IMR-90 (cell line): ENCODE results near the gene AARSD1. TPM values are rescaled to one million over a fixed set of nuclear protein-coding genes. Genes with fewer than 3 reads are reported as not detected.

Experiments
- ATAC-seq: fragments of 200-7000 bp; cut with Tn5 transposase; 2 replicates; pipeline ENCODE4 v1.9.1; 2020; ENCODE audit warnings: low read depth, mild to moderate bottlenecking, moderate library complexity
- BruUV-seq: library from RNA; stranded (reverse); fragments of 400-500 nt; replicated peaks from 2 replicates; lab custom pipeline; 2021; lab: Mats Ljungman, UMichigan
- CTCF ChIA-PET: fragments of 300-600 bp; formaldehyde crosslinking; extraction: SDS; loops from one replicate; lab custom pipeline; 2021; ENCODE audit warnings: antibody characterized with exemption; lab: Yijun Ruan, JAX
- POLR2A ChIA-PET: fragments of 300-600 bp; sonication (Branson Sonifier 250); formaldehyde crosslinking; loops from one replicate; lab custom pipeline; 2022; ENCODE audit warnings: antibody characterized with exemption; ENCODE audit not compliant: unreplicated experiment; lab: Charles Lee
- DNase-seq: peaks from one replicate; pipeline ENCODE4 v3.0.0; 2013
- H2AFZ ChIP-seq: replicated peaks from 2 replicates; pipeline ENCODE3; 2013; ENCODE audit warnings: low read length, mild to moderate bottlenecking; ENCODE audit not compliant: poor library complexity
- H2AK5ac ChIP-seq: 2 replicates; pipeline ENCODE4 v1.6.1; 2013; ENCODE audit warnings: low read depth, low read length, inconsistent platforms
- H2AK9ac ChIP-seq: replicated peaks from 2 replicates; pipeline ENCODE3; 2013; ENCODE audit warnings: mild to moderate bottlenecking, low read depth, low read length, moderate library complexity; ENCODE audit not compliant: poor library complexity
- H2BK120ac ChIP-seq: 2 replicates; pipeline ENCODE4 v1.6.1; 2013; ENCODE audit warnings: low read depth, low read length, inconsistent platforms
- H2BK15ac ChIP-seq: 3 replicates; pipeline ENCODE4 v1.6.1; 2013; ENCODE audit warnings: low read depth, low read length, inconsistent platforms
- H2BK20ac ChIP-seq: 2 replicates; pipeline ENCODE4 v1.6.1; 2013; ENCODE audit warnings: low read depth, mild to moderate bottlenecking, inconsistent platforms, low read length, moderate library complexity
- H2BK5ac ChIP-seq: 2 replicates; pipeline ENCODE4 v1.6.1; 2013; ENCODE audit warnings: mild to moderate bottlenecking, low read depth, low read length, inconsistent platforms; ENCODE audit not compliant: poor library complexity, severe bottlenecking
- H3K14ac ChIP-seq: replicated peaks from 2 replicates; pipeline ENCODE4 v1.6.1; 2013; ENCODE audit warnings: low read depth, low read length, inconsistent platforms
- H3K18ac ChIP-seq: 2 replicates; pipeline ENCODE4 v1.6.1; 2013; ENCODE audit warnings: low read depth, low read length, control low read depth
- H3K23ac ChIP-seq: 2 replicates; pipeline ENCODE4 v1.6.1; 2013; ENCODE audit warnings: low read depth, low read length, inconsistent platforms
- H3K27ac ChIP-seq: 2 replicates; pipeline ENCODE4 v1.5.1; 2013; ENCODE audit warnings: mild to moderate bottlenecking, control low read depth, low read length; ENCODE audit not compliant: insufficient read depth
- H3K27me3 ChIP-seq: 2 replicates; pipeline ENCODE4 v1.6.1; 2013; ENCODE audit warnings: low read length; ENCODE audit not compliant: control insufficient read depth, insufficient read depth
- H3K36me3 ChIP-seq: 2 replicates; pipeline ENCODE4 v1.6.1; 2013; ENCODE audit warnings: low read length, mixed read lengths; ENCODE audit not compliant: control insufficient read depth, insufficient read depth
- H3K4ac ChIP-seq: 2 replicates; pipeline ENCODE4 v1.6.1; 2013; ENCODE audit warnings: low read depth, low read length, inconsistent platforms
- H3K4me1 ChIP-seq: 2 replicates; pipeline ENCODE4 v1.6.1; 2013; ENCODE audit warnings: low read length, mixed read lengths; ENCODE audit not compliant: control insufficient read depth, insufficient read depth
- H3K4me2 ChIP-seq: 2 replicates; pipeline ENCODE4 v1.6.1; 2013; ENCODE audit warnings: low read depth, mild to moderate bottlenecking, control low read depth, low read length, moderate library complexity
- H3K4me3 ChIP-seq: 2 replicates; pipeline ENCODE4 v1.5.1; 2013; ENCODE audit warnings: low read depth, mild to moderate bottlenecking, control low read depth, low read length, moderate library complexity; ENCODE audit not compliant: insufficient read depth
- H3K56ac ChIP-seq: 2 replicates; pipeline ENCODE4 v1.6.1; 2013; ENCODE audit warnings: low read length, inconsistent platforms; ENCODE audit not compliant: insufficient read depth; ENCODE audit errors: extremely low read depth
- H3K79me1 ChIP-seq, 2 experiments: 2 replicates each; pipeline ENCODE4 v1.6.1; 2013; ENCODE audit warnings: low read length in 2 of 2, inconsistent platforms in 1 of 2, low read depth in 1 of 2
- H3K9ac ChIP-seq: 2 replicates; pipeline ENCODE4 v1.6.1; 2013; ENCODE audit warnings: low read depth, low read length, control low read depth
- H3K9me1 ChIP-seq: 2 replicates; pipeline ENCODE4 v1.6.1; 2013; ENCODE audit warnings: low read length, inconsistent platforms; ENCODE audit not compliant: insufficient read depth
- H3K9me3 ChIP-seq: 2 replicates; pipeline ENCODE4 v1.6.1; 2013; ENCODE audit warnings: low read length; ENCODE audit not compliant: control insufficient read depth, insufficient read depth
- H4K20me1 ChIP-seq: 2 replicates; pipeline ENCODE4 v1.6.1; 2013; ENCODE audit warnings: low read length, inconsistent platforms; ENCODE audit not compliant: insufficient read depth
- H4K5ac ChIP-seq: 2 replicates; pipeline ENCODE4 v1.6.1; 2013; ENCODE audit warnings: mild to moderate bottlenecking, low read depth, low read length, control low read depth
- H4K8ac ChIP-seq, 2 experiments: 2 replicates each; pipeline ENCODE4 v1.6.1; 2013; ENCODE audit warnings: low read depth in 2 of 2, low read length in 2 of 2, control low read depth in 1 of 2, inconsistent platforms in 1 of 2
- H4K91ac ChIP-seq: 2 replicates; pipeline ENCODE4 v1.6.1; 2013; ENCODE audit warnings: low read depth, low read length, inconsistent platforms; ENCODE audit not compliant: insufficient read depth
- CEBPB ChIP-seq: IDR thresholded peaks from 2 replicates; pipeline ENCODE4 v1.6.1; 2012; ENCODE audit warnings: low read depth, low read length, improper control_type of control experiment
- CHD1 ChIP-seq: IDR thresholded peaks from 2 replicates; pipeline ENCODE4 v1.6.1; 2012; ENCODE audit warnings: low read depth, low read length, improper control_type of control experiment
- CTCF ChIP-seq: conservative IDR thresholded peaks from 2 replicates; pipeline ENCODE4 v1.5.1; 2012; ENCODE audit warnings: mild to moderate bottlenecking, low read depth, low read length, improper control_type of control experiment
- FOS ChIP-seq: fragments of 150-350 bp; IDR thresholded peaks from 2 replicates; pipeline ENCODE4 v1.6.1; 2016; ENCODE audit warnings: low read depth, low read length
- MAFK ChIP-seq: IDR thresholded peaks from 2 replicates; pipeline ENCODE4 v1.6.1; 2012; ENCODE audit warnings: low read depth, low read length, improper control_type of control experiment
- MXI1 ChIP-seq: IDR thresholded peaks from 2 replicates; pipeline ENCODE4 v1.6.1; 2012; ENCODE audit warnings: low read depth, mild to moderate bottlenecking, low read length, moderate library complexity, borderline replicate concordance
- NFE2L2 ChIP-seq: fragments of 150-350 bp; IDR thresholded peaks from 2 replicates; pipeline ENCODE4 v1.6.1; 2016; ENCODE audit warnings: low read depth, mild to moderate bottlenecking, low read length
- POLR2A ChIP-seq: IDR thresholded peaks from 2 replicates; pipeline ENCODE4 v1.6.1; 2012; ENCODE audit warnings: mild to moderate bottlenecking, low read depth, low read length
- RCOR1 ChIP-seq: IDR thresholded peaks from 2 replicates; pipeline ENCODE4 v1.6.1; 2012; ENCODE audit warnings: mild to moderate bottlenecking, low read length, improper control_type of control experiment; ENCODE audit not compliant: insufficient replicate concordance
- RFX5 ChIP-seq: IDR thresholded peaks from 2 replicates; pipeline ENCODE4 v1.8.0; 2012; ENCODE audit warnings: low read depth, mild to moderate bottlenecking, low read length, moderate library complexity
- SMC3 ChIP-seq: fragments of 150-350 bp; IDR thresholded peaks from 2 replicates; pipeline ENCODE4 v1.6.1; 2016; ENCODE audit warnings: low read depth, mild to moderate bottlenecking, antibody characterized with exemption, low read length, moderate library complexity
- WGBS, 2 experiments: methylation state at CpG; one replicate each; pipeline versions ENCODE4 v1.1.5 to v1.1.7; 2013; ENCODE audit warnings: missing lambda C conversion rate in 2 of 2; ENCODE audit not compliant: insufficient read length in 1 of 2; ENCODE audit errors: extremely low coverage in 2 of 2; 5-methylcytosine and 5-hydroxymethylcytosine counted together
- dilution Hi-C: fragments of 300-500 bp; cut with HindIII; formaldehyde crosslinking; loops from one replicate; pipeline ENCODE4 v1.14.3; 2018; ENCODE audit warnings: low sequenced_read_pairs; ENCODE audit not compliant: unreplicated experiment
- in situ Hi-C: fragments of 300-500 bp; cut with MboI; formaldehyde crosslinking; loops from 3 replicates; pipeline ENCODE4 v1.14.3; 2019; ENCODE audit warnings: low sequenced_read_pairs, inconsistent platforms, mixed read lengths
- intact Hi-C: fragments of 100-400 bp; cut with micrococcal nuclease; formaldehyde crosslinking; loops from 2 replicates; pipeline ENCODE4 v1.10.0; 2022
- polyA plus RNA-seq, 3 experiments: library from polyadenylated mRNA; depleted of rRNA; stranded (reverse); fragments of >200 nt; gene quantifications; 2 replicates each; pipeline ENCODE4 v1.2.3, GENCODE V29; 2012; ENCODE audit warnings: low replicate concordance in 1 of 3
- total RNA-seq: library from RNA; depleted of rRNA; stranded (reverse); fragments of >200 nt; gene quantifications from 2 replicates; pipeline ENCODE4 v1.2.3, GENCODE V29; 2012
- TF ChIP-seq, protein P1 (sequence below): fragments of 150-350 bp; IDR thresholded peaks from 2 replicates; pipeline ENCODE4 v1.6.1; 2017; ENCODE audit warnings: mild to moderate bottlenecking, antibody characterized with exemption, low read length, low read depth

Gene AARSD1
- total and polyA plus RNA-seq, 2 of the 4 experiments (the other 2 are of a cell fraction): 55.0 to 58.9 TPM

DNA sequence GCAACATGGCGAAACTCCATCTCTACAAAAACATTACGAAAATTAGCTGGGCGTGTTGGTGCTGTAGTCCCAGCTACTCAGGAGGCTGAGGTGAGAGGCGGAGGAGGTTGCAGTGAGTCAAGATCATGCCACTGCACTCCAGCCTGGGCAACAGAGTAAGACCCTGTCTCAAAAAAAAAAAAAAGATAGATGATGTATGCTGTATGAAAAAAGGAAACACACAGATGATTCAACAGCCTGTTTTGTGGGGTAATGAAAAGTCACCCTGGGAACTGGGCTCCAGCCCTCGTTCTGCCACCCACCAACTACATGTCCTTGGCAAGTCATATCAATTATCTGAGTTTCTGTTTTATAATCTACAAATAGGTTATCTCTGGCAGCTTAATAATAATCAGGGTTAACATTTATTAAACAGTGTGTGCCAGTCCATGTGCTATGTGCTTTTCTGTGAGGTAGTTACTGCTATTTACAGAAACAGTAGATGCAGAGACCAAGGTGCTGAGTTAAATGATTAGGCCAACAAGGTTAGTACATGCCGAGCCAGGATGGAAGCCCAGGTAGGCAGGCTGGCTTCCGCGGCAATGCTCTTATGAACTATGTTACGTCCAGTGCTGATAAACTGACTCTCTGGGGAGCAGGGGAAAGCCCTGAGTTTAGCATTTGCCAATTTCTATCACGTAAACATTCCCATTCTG lies 62.6 kb downstream of the AARSD1 start:
- Histone ChIP-seq H3K9me1 (no peaks in the 10 kb centered on the region), H2BK20ac (no peak overlapping the region), H3K27ac (no peak overlapping the region), H3K4me2 (no peak overlapping the region), H3K9ac (no peak overlapping the region), H3K18ac (no peak overlapping the region), H3K36me3 (no peaks in the 10 kb centered on the region), H2AK9ac (no peak overlapping the region), H3K9me3 (no peaks in the 10 kb centered on the region), H4K91ac (no peak overlapping the region), H4K5ac (no peak overlapping the region), H3K79me1 (no peaks in the 10 kb centered on the region), H3K27me3 (peaks cover 37% of the 10 kb centered on the region), H2AFZ (no peak overlapping the region), H2AK5ac (no peak overlapping the region), H3K14ac (no peak overlapping the region), H2BK15ac (no peak overlapping the region), H3K4me3 (no peak overlapping the region), H2BK5ac (no peak overlapping the region), H3K4ac (no peak overlapping the region), H2BK120ac (no peak overlapping the region), H3K23ac (no peak overlapping the region), H3K4me1 (no peaks in the 10 kb centered on the region), H3K56ac (no peak overlapping the region), H4K20me1 (no peaks in the 10 kb centered on the region), H4K8ac (no peak overlapping the region)
- TF ChIP-seq RCOR1: no peak
- TF ChIP-seq NFE2L2: no peak
- no peak for TF ChIP-seq RFX5
- no peak for TF ChIP-seq MAFK
- TF ChIP-seq FOS: no peak
- TF ChIP-seq MXI1: no peak
- TF ChIP-seq CTCF: no peak
- no peak for TF ChIP-seq SMC3
- no peak for TF ChIP-seq CHD1
- TF ChIP-seq POLR2A: no peak
- TF ChIP-seq, protein P1, sequence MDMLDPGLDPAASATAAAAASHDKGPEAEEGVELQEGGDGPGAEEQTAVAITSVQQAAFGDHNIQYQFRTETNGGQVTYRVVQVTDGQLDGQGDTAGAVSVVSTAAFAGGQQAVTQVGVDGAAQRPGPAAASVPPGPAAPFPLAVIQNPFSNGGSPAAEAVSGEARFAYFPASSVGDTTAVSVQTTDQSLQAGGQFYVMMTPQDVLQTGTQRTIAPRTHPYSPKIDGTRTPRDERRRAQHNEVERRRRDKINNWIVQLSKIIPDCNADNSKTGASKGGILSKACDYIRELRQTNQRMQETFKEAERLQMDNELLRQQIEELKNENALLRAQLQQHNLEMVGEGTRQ: no peak
- TF ChIP-seq CEBPB: no peak
- in situ Hi-C loops (no loop called here), dilution Hi-C loops (no loop called here), intact Hi-C loops (no loop called here)
- POLR2A ChIA-PET: no interaction called here
- no TSS peak for BruUV-seq
- no peak for ATAC-seq
- CTCF ChIA-PET: no interaction called here
- no peak for DNase-seq
- WGBS, 2 experiments: no CpG with 5 or more reads among the region's 10 CpGs
